Esophagus squamous epithelium (tissue), 4 donors: Measurements from ENCODE around the gene MAPK12.

ENCODE experiments used
- POLR2A ChIP-seq, 4 donors: fragments of 450-650 bp; IDR thresholded peaks; one replicate each; pipeline ENCODE4 v1.6.1; 2017; ENCODE audit warnings: antibody characterized with exemption in 4 of 4, mild to moderate bottlenecking in 4 of 4, moderate library complexity in 3 of 4
- TF ChIP-seq, protein P1 (sequence below), 6 experiments: fragments of 450-650 bp in 4 of 6; fragments of 200-600 bp in 2 of 6; sonication (generic) in 2 of 6; IDR thresholded peaks; one replicate each; pipeline ENCODE4 v1.5.1; 2016 to 2019; ENCODE audit warnings: antibody characterized with exemption in 6 of 6, mild to moderate bottlenecking in 4 of 6, moderate library complexity in 4 of 6

GRCh38 chr22:50210378-50211139, 50.9 kb downstream of the MAPK12 start:
- TF ChIP-seq POLR2A (IDR thresholded peaks at IDR 0.05), result no peak
- TF ChIP-seq, protein P1, sequence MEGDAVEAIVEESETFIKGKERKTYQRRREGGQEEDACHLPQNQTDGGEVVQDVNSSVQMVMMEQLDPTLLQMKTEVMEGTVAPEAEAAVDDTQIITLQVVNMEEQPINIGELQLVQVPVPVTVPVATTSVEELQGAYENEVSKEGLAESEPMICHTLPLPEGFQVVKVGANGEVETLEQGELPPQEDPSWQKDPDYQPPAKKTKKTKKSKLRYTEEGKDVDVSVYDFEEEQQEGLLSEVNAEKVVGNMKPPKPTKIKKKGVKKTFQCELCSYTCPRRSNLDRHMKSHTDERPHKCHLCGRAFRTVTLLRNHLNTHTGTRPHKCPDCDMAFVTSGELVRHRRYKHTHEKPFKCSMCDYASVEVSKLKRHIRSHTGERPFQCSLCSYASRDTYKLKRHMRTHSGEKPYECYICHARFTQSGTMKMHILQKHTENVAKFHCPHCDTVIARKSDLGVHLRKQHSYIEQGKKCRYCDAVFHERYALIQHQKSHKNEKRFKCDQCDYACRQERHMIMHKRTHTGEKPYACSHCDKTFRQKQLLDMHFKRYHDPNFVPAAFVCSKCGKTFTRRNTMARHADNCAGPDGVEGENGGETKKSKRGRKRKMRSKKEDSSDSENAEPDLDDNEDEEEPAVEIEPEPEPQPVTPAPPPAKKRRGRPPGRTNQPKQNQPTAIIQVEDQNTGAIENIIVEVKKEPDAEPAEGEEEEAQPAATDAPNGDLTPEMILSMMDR (IDR thresholded peaks at IDR 0.05), result no peak
